Measurements from ENCODE around the gene DQX1. TPM values are rescaled to one million over a fixed set of nuclear protein-coding genes. Genes with fewer than 3 reads are reported as not detected.

Gene DQX1
- total and polyA plus RNA-seq, 2 of the 8 experiments (the other 6 are each of a cell fraction or from before 2014, with no cell fraction given): 0.76 to 1.1 TPM

GRCh38 chr2:74572178-74572925 lies 46.3 kb upstream of the DQX1 start:
- H2BK15ac ChIP-seq (ENCODE audit: low read length): no peak overlapping the region
- H3K4me3 ChIP-seq (ENCODE audit: extremely low read depth in 1 of 4, insufficient read depth in 2 of 4, low read depth in 3 of 4, low read length in 4 of 4): no peak overlapping the region
- H3K23me2 ChIP-seq (ENCODE audit: low read depth, low read length): peaks cover 4% of the 10 kb centered on the region; the same call in 1 of the 2 replicates
- DNase-seq (ENCODE audit: low read depth in 1 of 2, low spot score in 2 of 2): no peak
- no peak overlapping the region for H2AK5ac ChIP-seq (ENCODE audit: low read depth, low read length)
- H3K4me1 ChIP-seq (replicated peaks in 1 of 4; ENCODE audit: control insufficient read depth in 3 of 4, insufficient read depth in 4 of 4, low read length in 3 of 4): no peaks in the 10 kb centered on the region
- H3K18ac ChIP-seq (ENCODE audit: extremely low read depth, low read length): no peak overlapping the region
- no peak overlapping the region for H3K27ac ChIP-seq (ENCODE audit: low read depth, low read length)
- TF ChIP-seq MAFK (IDR thresholded peaks at IDR 0.05; ENCODE audit: low read depth, low read length) (no peak), RAD21 (IDR thresholded peaks at IDR 0.05 in 1 of 2, conservative IDR thresholded peaks at IDR 0.05 in 1 of 2; ENCODE audit: low read depth in 2 of 2, low read length in 2 of 2) (peak; percentile 37 to 55; a peak in 3 of 4 replicates), EGR1 (IDR thresholded peaks at IDR 0.05; ENCODE audit: borderline replicate concordance, low read depth, low read length) (no peak), CTCF (IDR thresholded peaks at IDR 0.05; ENCODE audit: control extremely low read depth in 1 of 3, insufficient read depth in 1 of 3, low read depth in 1 of 3, low read length in 3 of 3) (peak; percentile 50 to 66 (median 56)), CBX5 (IDR thresholded peaks at IDR 0.05; ENCODE audit: low read depth, low read length) (no peak)
- no peak overlapping the region for H3K9ac ChIP-seq (replicated peaks in 1 of 4; ENCODE audit: extremely low read depth in 1 of 4, low read depth in 3 of 4, low read length in 3 of 4)
- 68% methylated on average over 3 of the region's 3 CpGs; no CpG with 5 or more reads in 1 of the 2 experiments for WGBS, 2 experiments (ENCODE audit: extremely low coverage in 1 of 2, insufficient coverage in 1 of 2, insufficient read length in 1 of 2, insufficient replicate concordance in 2 of 2, low coverage in 1 of 2, low lambda C conversion rate in 2 of 2, missing lambda C conversion rate in 1 of 2)
- no peak overlapping the region for H4K91ac ChIP-seq (replicated peaks; ENCODE audit: insufficient read length, low read length)
- H2AFZ ChIP-seq (ENCODE audit: low read length): no peak overlapping the region
- no peak for FAIRE-seq
- H3K14ac ChIP-seq (ENCODE audit: insufficient read length): no peak overlapping the region
- no peak overlapping the region for H4K8ac ChIP-seq (ENCODE audit: extremely low read depth, insufficient read depth, low read length)
- H2BK20ac ChIP-seq (ENCODE audit: low read length): no peak overlapping the region
- no peak overlapping the region for H2BK12ac ChIP-seq (ENCODE audit: low read depth, low read length)
- H3K56ac ChIP-seq (replicated peaks; ENCODE audit: insufficient read length, low read depth, low read length): no peak overlapping the region
- no peaks in the 10 kb centered on the region for H3K79me2 ChIP-seq (ENCODE audit: control insufficient read depth in 1 of 2, insufficient read depth in 2 of 2, low read length in 2 of 2)
- no peaks in the 10 kb centered on the region for H3K27me3 ChIP-seq (replicated peaks in 1 of 4; ENCODE audit: control insufficient read depth in 3 of 4, extremely low read depth in 1 of 4, insufficient read depth in 3 of 4, low read length in 3 of 4)
- H2BK5ac ChIP-seq (ENCODE audit: low read depth, low read length): no peak overlapping the region
- ChIA-PET CTCF (ENCODE audit: partially characterized antibody) (interaction anchor here (0.6 to 10.0 kb wide), 19 partner anchors 8 to 99 kb away, joined by 3 to 158 read pairs (median 4); partner anchors contain the start of genes CCDC142, LBX2, MRPL53 and TTC31), POLR2A (ENCODE audit: partially characterized antibody) (interaction anchor here (1.0 to 1.2 kb wide), 3 partner anchors 18 to 75 kb away, joined by 3 to 4 read pairs (median 4); partner anchors contain the start of genes AUP1, DOK1, HTRA2 and LOXL3)
- H3K23ac ChIP-seq (ENCODE audit: insufficient read length): no peak overlapping the region
- no peak overlapping the region for H3K4ac ChIP-seq (replicated peaks; ENCODE audit: insufficient read length, low read depth, low read length)
- H4K5ac ChIP-seq (ENCODE audit: insufficient read length, low read depth, low read length): no peak overlapping the region
- H3K4me2 ChIP-seq (ENCODE audit: insufficient read depth in 1 of 2, low read depth in 2 of 2, low read length in 2 of 2): no peak overlapping the region
- H3K36me3 ChIP-seq (ENCODE audit: control insufficient read depth in 2 of 4, insufficient read depth in 4 of 4, low read length in 3 of 4): no peaks in the 10 kb centered on the region
- H3K79me1 ChIP-seq (ENCODE audit: low read depth, low read length): no peaks in the 10 kb centered on the region
- no peaks in the 10 kb centered on the region for H4K20me1 ChIP-seq (replicated peaks in 1 of 2; ENCODE audit: control insufficient read depth in 1 of 2, insufficient read depth in 2 of 2, low read length in 2 of 2)
- H3K9me3 ChIP-seq (ENCODE audit: insufficient read depth in 2 of 2, low read depth in 1 of 2, low read length in 1 of 2): no peaks in the 10 kb centered on the region
- H2BK120ac ChIP-seq (replicated peaks; ENCODE audit: low read depth, low read length): no peak overlapping the region
